Esophagus squamous epithelium (tissue), 5 donors: ENCODE data around the gene MYO18B. TPM values are rescaled to one million over a fixed set of nuclear protein-coding genes. Genes with fewer than 3 reads are reported as not detected.

Experiments
- DNase-seq: peaks from one replicate; lab custom pipeline; 2025; lab: John Stamatoyannopoulos, UW
- H3K27ac ChIP-seq, 4 donors: fragments of 200-600 bp; sonication (generic); one replicate each; pipeline ENCODE4 v1.5.1; 2016 to 2019; ENCODE audit warnings: mild to moderate bottlenecking in 1 of 4
- H3K27me3 ChIP-seq, 4 donors: fragments of 200-600 bp; sonication (generic); 1 replicate in 3 of 4; 2 replicates in 1 of 4; pipeline versions ENCODE4 v1.5.1 to v1.6.0; 2017 to 2021; ENCODE audit warnings: antibody characterized with exemption in 1 of 4
- H3K36me3 ChIP-seq, 3 donors: fragments of 200-600 bp; sonication (generic); one replicate each; pipeline ENCODE4 v1.5.1; 2016 to 2019
- H3K4me1 ChIP-seq, 3 donors: fragments of 200-600 bp; sonication (generic); one replicate each; pipeline ENCODE4 v1.5.1; 2017 to 2019
- H3K4me3 ChIP-seq, 4 donors: fragments of 200-600 bp; sonication (generic); 1 replicate in 3 of 4; 2 replicates in 1 of 4; pipeline ENCODE4 v1.5.1; 2016 to 2019; ENCODE audit warnings: mild to moderate bottlenecking in 2 of 4, moderate library complexity in 1 of 4
- H3K9me3 ChIP-seq, 3 donors: fragments of 200-600 bp; sonication (generic); one replicate each; pipeline ENCODE4 v1.5.1; 2016 to 2019
- POLR2A ChIP-seq, 4 donors: fragments of 450-650 bp; IDR thresholded peaks; one replicate each; pipeline ENCODE4 v1.6.1; 2017; ENCODE audit warnings: antibody characterized with exemption in 4 of 4, mild to moderate bottlenecking in 4 of 4, moderate library complexity in 3 of 4
- WGBS, 2 donors: methylation state at CpG; one replicate each; pipeline ENCODE4 v1.1.5; 2018; 5-methylcytosine and 5-hydroxymethylcytosine counted together
- intact Hi-C: fragments of 100-400 bp; cut with DNase I; formaldehyde crosslinking; loops from one replicate; pipeline ENCODE4 v1.15.0; 2022
- total RNA-seq, 4 donors: library from RNA; depleted of rRNA; stranded (reverse); fragments of >200 nt; gene quantifications; one replicate each; pipeline ENCODE4 v1.1.0, GENCODE V29; 2016
- TF ChIP-seq, protein P1 (sequence below), 6 experiments: fragments of 450-650 bp in 4 of 6; fragments of 200-600 bp in 2 of 6; sonication (generic) in 2 of 6; IDR thresholded peaks; one replicate each; pipeline ENCODE4 v1.5.1; 2016 to 2019; ENCODE audit warnings: antibody characterized with exemption in 6 of 6, mild to moderate bottlenecking in 4 of 6, moderate library complexity in 4 of 6
- donor health status: DM: yes; HTN: yes; CAD: no.

MYO18B gene
- total RNA-seq, 4 donors from 2014 or later, result 0.06 to 2.5 (median 0.17) TPM

DNA sequence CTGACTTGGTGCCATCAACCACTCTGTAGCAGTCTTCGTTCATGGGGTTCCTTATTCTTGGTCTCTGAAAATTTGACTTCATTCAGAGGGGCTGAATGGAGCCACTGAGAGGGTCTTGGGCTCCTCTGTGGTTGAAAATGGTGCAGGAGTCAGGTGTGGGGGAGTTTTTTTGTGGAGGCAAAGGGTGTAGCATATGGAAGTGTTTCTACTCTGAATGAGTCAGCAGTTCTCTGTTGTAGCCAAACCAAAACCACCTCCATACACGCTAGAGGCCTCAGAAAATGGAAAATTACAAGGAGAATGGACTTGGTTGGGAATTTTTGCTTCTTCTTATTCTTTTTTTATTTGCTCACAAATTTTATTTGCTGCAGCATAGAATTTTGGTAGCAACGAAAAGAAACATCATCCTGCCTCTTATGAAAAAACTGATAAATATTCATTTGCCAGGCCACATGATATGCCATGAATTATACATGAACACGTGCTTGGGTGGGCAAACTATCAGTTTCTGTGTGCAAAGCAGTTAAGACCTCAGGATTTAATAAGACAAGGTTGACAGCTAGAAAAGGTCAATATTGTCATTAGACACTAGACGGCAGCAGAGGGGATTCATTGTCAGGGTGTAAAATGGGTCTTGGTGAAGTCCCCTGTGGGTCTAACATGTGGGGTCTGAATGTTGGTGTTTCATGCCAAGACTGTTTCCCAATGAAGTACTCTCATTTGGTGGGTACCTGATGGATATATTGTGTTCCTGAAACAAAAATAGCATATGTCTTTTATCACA lies 111.7 kb downstream of the MYO18B start:
- Histone ChIP-seq H3K27me3 (peaks cover 0 to 18% (median 0%) of the 10 kb centered on the region in 4 donors), H3K27ac (no peak overlapping the region), H3K9me3 (no peaks in the 10 kb centered on the region), H3K4me3 (no peak overlapping the region), H3K4me1 (no peaks in the 10 kb centered on the region), H3K36me3 (no peaks in the 10 kb centered on the region)
- WGBS, 2 donors, result 27 to 28% methylated on average over 4 to 5 of the region's 5 CpGs
- intact Hi-C loops, result no loop called here
- no peak for DNase-seq
- TF ChIP-seq POLR2A (IDR thresholded peaks at IDR 0.05), result no peak
- TF ChIP-seq, protein P1, sequence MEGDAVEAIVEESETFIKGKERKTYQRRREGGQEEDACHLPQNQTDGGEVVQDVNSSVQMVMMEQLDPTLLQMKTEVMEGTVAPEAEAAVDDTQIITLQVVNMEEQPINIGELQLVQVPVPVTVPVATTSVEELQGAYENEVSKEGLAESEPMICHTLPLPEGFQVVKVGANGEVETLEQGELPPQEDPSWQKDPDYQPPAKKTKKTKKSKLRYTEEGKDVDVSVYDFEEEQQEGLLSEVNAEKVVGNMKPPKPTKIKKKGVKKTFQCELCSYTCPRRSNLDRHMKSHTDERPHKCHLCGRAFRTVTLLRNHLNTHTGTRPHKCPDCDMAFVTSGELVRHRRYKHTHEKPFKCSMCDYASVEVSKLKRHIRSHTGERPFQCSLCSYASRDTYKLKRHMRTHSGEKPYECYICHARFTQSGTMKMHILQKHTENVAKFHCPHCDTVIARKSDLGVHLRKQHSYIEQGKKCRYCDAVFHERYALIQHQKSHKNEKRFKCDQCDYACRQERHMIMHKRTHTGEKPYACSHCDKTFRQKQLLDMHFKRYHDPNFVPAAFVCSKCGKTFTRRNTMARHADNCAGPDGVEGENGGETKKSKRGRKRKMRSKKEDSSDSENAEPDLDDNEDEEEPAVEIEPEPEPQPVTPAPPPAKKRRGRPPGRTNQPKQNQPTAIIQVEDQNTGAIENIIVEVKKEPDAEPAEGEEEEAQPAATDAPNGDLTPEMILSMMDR (IDR thresholded peaks at IDR 0.05), result no peak

DNA sequence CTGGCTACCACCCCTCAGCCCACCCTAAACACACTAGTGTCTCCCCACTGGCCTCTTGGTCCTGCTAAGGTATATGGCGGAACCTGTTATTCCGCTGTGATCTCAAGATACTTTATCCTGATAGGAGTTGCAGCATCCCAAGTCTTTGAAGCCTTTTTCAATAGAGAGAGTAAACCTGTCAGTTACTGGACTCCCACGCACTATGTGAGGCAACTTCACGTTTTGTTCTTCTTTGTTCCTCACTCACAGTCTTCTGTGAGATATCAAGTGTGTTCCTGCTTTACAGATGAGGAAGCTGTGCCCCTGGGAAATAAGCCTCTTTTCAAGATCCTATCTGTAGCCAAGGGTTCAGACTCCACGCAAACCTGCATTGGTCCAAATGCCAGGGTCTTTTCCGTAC lies 127.8 kb downstream of the MYO18B start:
- Histone ChIP-seq H3K4me1 (no peaks in the 10 kb centered on the region), H3K4me3 (no peak overlapping the region), H3K36me3 (no peaks in the 10 kb centered on the region), H3K9me3 (no peaks in the 10 kb centered on the region), H3K27me3 (peaks cover 0 to 9% (median 0%) of the 10 kb centered on the region in 4 donors), H3K27ac (no peak overlapping the region)
- TF ChIP-seq, protein P1 (IDR thresholded peaks at IDR 0.05), result no peak
- no peak for TF ChIP-seq POLR2A (IDR thresholded peaks at IDR 0.05)
- WGBS, 2 donors, result 63 to 73% methylated on average over 6 of the region's 6 CpGs
- DNase-seq, result no peak
- intact Hi-C loops, result no loop called here

- no peaks in the 10 kb centered on the region for H3K9me3 ChIP-seq
- no peaks in the 10 kb centered on the region for H3K4me1 ChIP-seq
- intact Hi-C loops, result no loop called here
- no peak overlapping the region for H3K27ac ChIP-seq
- WGBS, 2 donors, result 95 to 100% methylated on average over 4 of the region's 11 CpGs
- H3K36me3 ChIP-seq, result no peaks in the 10 kb centered on the region
- no peak overlapping the region for H3K4me3 ChIP-seq
- DNase-seq, result no peak
- H3K27me3 ChIP-seq, result peaks cover 0 to 19% (median 0%) of the 10 kb centered on the region in 4 donors
- no peak for TF ChIP-seq POLR2A (IDR thresholded peaks at IDR 0.05)
- TF ChIP-seq, protein P1 (IDR thresholded peaks at IDR 0.05), result no peak
These were observed 132.3 kb downstream of the MYO18B start for GRCh38 chr22:25874327-25874726.

GRCh38 chr22:25875461-25875860 lies 133.5 kb downstream of the MYO18B start:
- TF ChIP-seq, protein P1 (IDR thresholded peaks at IDR 0.05), result no peak
- no peak for TF ChIP-seq POLR2A (IDR thresholded peaks at IDR 0.05)
- Histone ChIP-seq H3K36me3 (no peaks in the 10 kb centered on the region), H3K27me3 (peaks cover 0 to 19% (median 0%) of the 10 kb centered on the region in 4 donors), H3K4me1 (no peaks in the 10 kb centered on the region), H3K4me3 (no peak overlapping the region), H3K9me3 (no peaks in the 10 kb centered on the region), H3K27ac (no peak overlapping the region)
- 22 to 49% methylated on average over 1 to 2 of the region's 2 CpGs for WGBS, 2 donors
- no peak for DNase-seq
- intact Hi-C loops, result no loop called here

DNA sequence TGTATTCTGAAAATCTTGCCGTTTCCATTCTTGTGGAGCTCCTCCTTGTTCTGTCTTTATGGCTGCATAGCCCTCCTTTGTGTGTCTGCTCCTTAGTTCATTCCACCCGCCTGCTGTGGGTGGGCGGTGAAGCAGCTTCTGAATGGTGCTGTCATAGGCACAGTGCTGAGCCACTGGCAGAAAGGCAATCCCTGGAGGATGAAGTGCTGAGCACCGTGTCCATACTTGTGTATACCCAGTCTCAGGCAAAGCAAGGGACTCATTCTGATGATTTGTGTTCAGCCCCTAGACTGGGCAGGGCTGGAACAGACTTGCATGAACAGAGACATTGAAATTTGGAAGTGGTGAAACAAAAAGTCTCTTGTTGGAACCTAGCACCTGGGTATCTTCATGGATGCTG lies 134.9 kb downstream of the MYO18B start:
- H3K4me3 ChIP-seq, result no peak overlapping the region
- TF ChIP-seq POLR2A (IDR thresholded peaks at IDR 0.05), result no peak
- TF ChIP-seq, protein P1 (IDR thresholded peaks at IDR 0.05), result no peak
- H3K27me3 ChIP-seq, result peaks cover 0 to 27% (median 0%) of the 10 kb centered on the region in 4 donors
- 17 to 38% methylated on average over 2 to 4 of the region's 4 CpGs for WGBS, 2 donors
- no peaks in the 10 kb centered on the region for H3K4me1 ChIP-seq
- no peak overlapping the region for H3K27ac ChIP-seq
- intact Hi-C loops, result no loop called here
- no peaks in the 10 kb centered on the region for H3K36me3 ChIP-seq
- DNase-seq, result no peak
- H3K9me3 ChIP-seq, result no peaks in the 10 kb centered on the region
